IMR-90 (cell line): ENCODE measurements around the gene ANKRD53. TPM values are rescaled to one million over a fixed set of nuclear protein-coding genes. Genes with fewer than 3 reads are reported as not detected.

Experiments used
- ATAC-seq: fragments of 200-7000 bp; cut with Tn5 transposase; 2 replicates; pipeline ENCODE4 v1.9.1; 2020; ENCODE audit warnings: low read depth, mild to moderate bottlenecking, moderate library complexity
- BruUV-seq: library from RNA; stranded (reverse); fragments of 400-500 nt; replicated peaks from 2 replicates; lab custom pipeline; 2021; lab: Mats Ljungman, UMichigan
- CTCF ChIA-PET: fragments of 300-600 bp; formaldehyde crosslinking; extraction: SDS; loops from one replicate; lab custom pipeline; 2021; ENCODE audit warnings: antibody characterized with exemption; lab: Yijun Ruan, JAX
- POLR2A ChIA-PET: fragments of 300-600 bp; sonication (Branson Sonifier 250); formaldehyde crosslinking; loops from one replicate; lab custom pipeline; 2022; ENCODE audit warnings: antibody characterized with exemption; ENCODE audit not compliant: unreplicated experiment; lab: Charles Lee
- DNase-seq: peaks from one replicate; pipeline ENCODE4 v3.0.0; 2013
- H2AFZ ChIP-seq: replicated peaks from 2 replicates; pipeline ENCODE3; 2013; ENCODE audit warnings: low read length, mild to moderate bottlenecking; ENCODE audit not compliant: poor library complexity
- H2AK5ac ChIP-seq: 2 replicates; pipeline ENCODE4 v1.6.1; 2013; ENCODE audit warnings: low read depth, low read length, inconsistent platforms
- H2AK9ac ChIP-seq: replicated peaks from 2 replicates; pipeline ENCODE3; 2013; ENCODE audit warnings: mild to moderate bottlenecking, low read depth, low read length, moderate library complexity; ENCODE audit not compliant: poor library complexity
- H2BK120ac ChIP-seq: 2 replicates; pipeline ENCODE4 v1.6.1; 2013; ENCODE audit warnings: low read depth, low read length, inconsistent platforms
- H2BK15ac ChIP-seq: 3 replicates; pipeline ENCODE4 v1.6.1; 2013; ENCODE audit warnings: low read depth, low read length, inconsistent platforms
- H2BK20ac ChIP-seq: 2 replicates; pipeline ENCODE4 v1.6.1; 2013; ENCODE audit warnings: low read depth, mild to moderate bottlenecking, inconsistent platforms, low read length, moderate library complexity
- H2BK5ac ChIP-seq: 2 replicates; pipeline ENCODE4 v1.6.1; 2013; ENCODE audit warnings: mild to moderate bottlenecking, low read depth, low read length, inconsistent platforms; ENCODE audit not compliant: poor library complexity, severe bottlenecking
- H3K14ac ChIP-seq: replicated peaks from 2 replicates; pipeline ENCODE4 v1.6.1; 2013; ENCODE audit warnings: low read depth, low read length, inconsistent platforms
- H3K18ac ChIP-seq: 2 replicates; pipeline ENCODE4 v1.6.1; 2013; ENCODE audit warnings: low read depth, low read length, control low read depth
- H3K23ac ChIP-seq: 2 replicates; pipeline ENCODE4 v1.6.1; 2013; ENCODE audit warnings: low read depth, low read length, inconsistent platforms
- H3K27ac ChIP-seq: 2 replicates; pipeline ENCODE4 v1.5.1; 2013; ENCODE audit warnings: mild to moderate bottlenecking, control low read depth, low read length; ENCODE audit not compliant: insufficient read depth
- H3K27me3 ChIP-seq: 2 replicates; pipeline ENCODE4 v1.6.1; 2013; ENCODE audit warnings: low read length; ENCODE audit not compliant: control insufficient read depth, insufficient read depth
- H3K36me3 ChIP-seq: 2 replicates; pipeline ENCODE4 v1.6.1; 2013; ENCODE audit warnings: low read length, mixed read lengths; ENCODE audit not compliant: control insufficient read depth, insufficient read depth
- H3K4ac ChIP-seq: 2 replicates; pipeline ENCODE4 v1.6.1; 2013; ENCODE audit warnings: low read depth, low read length, inconsistent platforms
- H3K4me1 ChIP-seq: 2 replicates; pipeline ENCODE4 v1.6.1; 2013; ENCODE audit warnings: low read length, mixed read lengths; ENCODE audit not compliant: control insufficient read depth, insufficient read depth
- H3K4me2 ChIP-seq: 2 replicates; pipeline ENCODE4 v1.6.1; 2013; ENCODE audit warnings: low read depth, mild to moderate bottlenecking, control low read depth, low read length, moderate library complexity
- H3K4me3 ChIP-seq: 2 replicates; pipeline ENCODE4 v1.5.1; 2013; ENCODE audit warnings: low read depth, mild to moderate bottlenecking, control low read depth, low read length, moderate library complexity; ENCODE audit not compliant: insufficient read depth
- H3K56ac ChIP-seq: 2 replicates; pipeline ENCODE4 v1.6.1; 2013; ENCODE audit warnings: low read length, inconsistent platforms; ENCODE audit not compliant: insufficient read depth; ENCODE audit errors: extremely low read depth
- H3K79me1 ChIP-seq, 2 experiments: 2 replicates each; pipeline ENCODE4 v1.6.1; 2013; ENCODE audit warnings: low read length in 2 of 2, inconsistent platforms in 1 of 2, low read depth in 1 of 2
- H3K9ac ChIP-seq: 2 replicates; pipeline ENCODE4 v1.6.1; 2013; ENCODE audit warnings: low read depth, low read length, control low read depth
- H3K9me1 ChIP-seq: 2 replicates; pipeline ENCODE4 v1.6.1; 2013; ENCODE audit warnings: low read length, inconsistent platforms; ENCODE audit not compliant: insufficient read depth
- H3K9me3 ChIP-seq: 2 replicates; pipeline ENCODE4 v1.6.1; 2013; ENCODE audit warnings: low read length; ENCODE audit not compliant: control insufficient read depth, insufficient read depth
- H4K20me1 ChIP-seq: 2 replicates; pipeline ENCODE4 v1.6.1; 2013; ENCODE audit warnings: low read length, inconsistent platforms; ENCODE audit not compliant: insufficient read depth
- H4K5ac ChIP-seq: 2 replicates; pipeline ENCODE4 v1.6.1; 2013; ENCODE audit warnings: mild to moderate bottlenecking, low read depth, low read length, control low read depth
- H4K8ac ChIP-seq, 2 experiments: 2 replicates each; pipeline ENCODE4 v1.6.1; 2013; ENCODE audit warnings: low read depth in 2 of 2, low read length in 2 of 2, control low read depth in 1 of 2, inconsistent platforms in 1 of 2
- H4K91ac ChIP-seq: 2 replicates; pipeline ENCODE4 v1.6.1; 2013; ENCODE audit warnings: low read depth, low read length, inconsistent platforms; ENCODE audit not compliant: insufficient read depth
- CEBPB ChIP-seq: IDR thresholded peaks from 2 replicates; pipeline ENCODE4 v1.6.1; 2012; ENCODE audit warnings: low read depth, low read length, improper control_type of control experiment
- ELK1 ChIP-seq: fragments of 150-350 bp; IDR thresholded peaks from 2 replicates; pipeline ENCODE4 v1.6.1; 2016; ENCODE audit warnings: low read depth, mild to moderate bottlenecking, low read length, moderate library complexity, borderline replicate concordance
- FOS ChIP-seq: fragments of 150-350 bp; IDR thresholded peaks from 2 replicates; pipeline ENCODE4 v1.6.1; 2016; ENCODE audit warnings: low read depth, low read length
- MAFK ChIP-seq: IDR thresholded peaks from 2 replicates; pipeline ENCODE4 v1.6.1; 2012; ENCODE audit warnings: low read depth, low read length, improper control_type of control experiment
- MAZ ChIP-seq: IDR thresholded peaks from 2 replicates; pipeline ENCODE4 v1.6.1; 2012; ENCODE audit warnings: low read depth, mild to moderate bottlenecking, low read length, improper control_type of control experiment, moderate library complexity, borderline replicate concordance
- NFE2L2 ChIP-seq: fragments of 150-350 bp; IDR thresholded peaks from 2 replicates; pipeline ENCODE4 v1.6.1; 2016; ENCODE audit warnings: low read depth, mild to moderate bottlenecking, low read length
- POLR2A ChIP-seq: IDR thresholded peaks from 2 replicates; pipeline ENCODE4 v1.6.1; 2012; ENCODE audit warnings: mild to moderate bottlenecking, low read depth, low read length
- RAD21 ChIP-seq: IDR thresholded peaks from 2 replicates; pipeline ENCODE4 v1.6.1; 2012; ENCODE audit warnings: low read length, improper control_type of control experiment
- RCOR1 ChIP-seq: IDR thresholded peaks from 2 replicates; pipeline ENCODE4 v1.6.1; 2012; ENCODE audit warnings: mild to moderate bottlenecking, low read length, improper control_type of control experiment; ENCODE audit not compliant: insufficient replicate concordance
- RFX5 ChIP-seq: IDR thresholded peaks from 2 replicates; pipeline ENCODE4 v1.8.0; 2012; ENCODE audit warnings: low read depth, mild to moderate bottlenecking, low read length, moderate library complexity
- SMC3 ChIP-seq: fragments of 150-350 bp; IDR thresholded peaks from 2 replicates; pipeline ENCODE4 v1.6.1; 2016; ENCODE audit warnings: low read depth, mild to moderate bottlenecking, antibody characterized with exemption, low read length, moderate library complexity
- USF2 ChIP-seq: fragments of 150-350 bp; IDR thresholded peaks from 2 replicates; pipeline ENCODE4 v1.6.1; 2017; ENCODE audit warnings: mild to moderate bottlenecking, antibody characterized with exemption, low read length, low read depth
- WGBS, 2 experiments: methylation state at CpG; one replicate each; pipeline versions ENCODE4 v1.1.5 to v1.1.7; 2013; ENCODE audit warnings: missing lambda C conversion rate in 2 of 2; ENCODE audit not compliant: insufficient read length in 1 of 2; ENCODE audit errors: extremely low coverage in 2 of 2; 5-methylcytosine and 5-hydroxymethylcytosine counted together
- dilution Hi-C: fragments of 300-500 bp; cut with HindIII; formaldehyde crosslinking; loops from one replicate; pipeline ENCODE4 v1.14.3; 2018; ENCODE audit warnings: low sequenced_read_pairs; ENCODE audit not compliant: unreplicated experiment
- in situ Hi-C: fragments of 300-500 bp; cut with MboI; formaldehyde crosslinking; loops from 3 replicates; pipeline ENCODE4 v1.14.3; 2019; ENCODE audit warnings: low sequenced_read_pairs, inconsistent platforms, mixed read lengths
- intact Hi-C: fragments of 100-400 bp; cut with micrococcal nuclease; formaldehyde crosslinking; loops from 2 replicates; pipeline ENCODE4 v1.10.0; 2022
- polyA plus RNA-seq, 3 experiments: library from polyadenylated mRNA; depleted of rRNA; stranded (reverse); fragments of >200 nt; gene quantifications; 2 replicates each; pipeline ENCODE4 v1.2.3, GENCODE V29; 2012; ENCODE audit warnings: low replicate concordance in 1 of 3
- total RNA-seq: library from RNA; depleted of rRNA; stranded (reverse); fragments of >200 nt; gene quantifications from 2 replicates; pipeline ENCODE4 v1.2.3, GENCODE V29; 2012

The ANKRD53 gene
- total and polyA plus RNA-seq, 2 of the 4 experiments (the other 2 are of a cell fraction) = 0.54 to 1.0 TPM

- TF ChIP-seq RFX5 (no peak), RAD21 (no peak), MAZ (no peak), USF2 (no peak), CEBPB (no peak), NFE2L2 (no peak), FOS (no peak), ELK1 (no peak), SMC3 (no peak), RCOR1 (no peak), MAFK (no peak), POLR2A (no peak)
- H2BK15ac ChIP-seq = no peak overlapping the region
- intact Hi-C loops (no loop called here), in situ Hi-C loops (no loop called here), dilution Hi-C loops (no loop called here)
- no peaks in the 10 kb centered on the region for H3K9me3 ChIP-seq
- no peak overlapping the region for H3K27ac ChIP-seq
- H3K14ac ChIP-seq = no peak overlapping the region
- no peak overlapping the region for H3K4ac ChIP-seq
- no TSS peak for BruUV-seq
- no peaks in the 10 kb centered on the region for H3K4me1 ChIP-seq
- H3K9me1 ChIP-seq = no peaks in the 10 kb centered on the region
- no peak overlapping the region for H3K4me2 ChIP-seq
- peak overlapping the region; percentile 28 for H2AK9ac ChIP-seq
- ChIA-PET CTCF (interaction anchor here (1.0 kb wide), 1 partner anchor 9 kb away, joined by 3 read pairs; no protein-coding TSS in a partner anchor), POLR2A (no interaction called here)
- no peak overlapping the region for H2AFZ ChIP-seq
- no peak overlapping the region for H2AK5ac ChIP-seq
- H3K4me3 ChIP-seq = no peak overlapping the region
- H3K18ac ChIP-seq = no peak overlapping the region
- DNase-seq (no peak), ATAC-seq (no peak)
- no peak overlapping the region for H3K9ac ChIP-seq
- H3K23ac ChIP-seq = no peak overlapping the region
- no peak overlapping the region for H2BK20ac ChIP-seq
- H3K36me3 ChIP-seq = no peaks in the 10 kb centered on the region
- H2BK120ac ChIP-seq = no peak overlapping the region
- no peak overlapping the region for H3K56ac ChIP-seq
- H4K20me1 ChIP-seq = no peaks in the 10 kb centered on the region; the same call in none of the 2 replicates
- peaks cover 2% of the 10 kb centered on the region; the same call in 1 of the 2 replicates for H3K27me3 ChIP-seq
- no peaks in the 10 kb centered on the region for H3K79me1 ChIP-seq
- no peak overlapping the region for H4K8ac ChIP-seq
- WGBS, 2 experiments = 47% methylated on average over 10 of the region's 30 CpGs; no CpG with 5 or more reads in 1 of the 2 experiments
- no peak overlapping the region for H4K91ac ChIP-seq
- no peak overlapping the region for H4K5ac ChIP-seq
- no peak overlapping the region for H2BK5ac ChIP-seq
Observed at GRCh38 chr2:70939001-70939838, 39.2 kb upstream of the ANKRD53 start.
